Left hindlimb (tissue), 1 donor: Measurements from ENCODE around the gene NCOA3.

Experiments used
- DNase-seq: peaks from one replicate; pipeline ENCODE4 v3.0.0-alpha.2; 2018

NCOA3 gene

DNA sequence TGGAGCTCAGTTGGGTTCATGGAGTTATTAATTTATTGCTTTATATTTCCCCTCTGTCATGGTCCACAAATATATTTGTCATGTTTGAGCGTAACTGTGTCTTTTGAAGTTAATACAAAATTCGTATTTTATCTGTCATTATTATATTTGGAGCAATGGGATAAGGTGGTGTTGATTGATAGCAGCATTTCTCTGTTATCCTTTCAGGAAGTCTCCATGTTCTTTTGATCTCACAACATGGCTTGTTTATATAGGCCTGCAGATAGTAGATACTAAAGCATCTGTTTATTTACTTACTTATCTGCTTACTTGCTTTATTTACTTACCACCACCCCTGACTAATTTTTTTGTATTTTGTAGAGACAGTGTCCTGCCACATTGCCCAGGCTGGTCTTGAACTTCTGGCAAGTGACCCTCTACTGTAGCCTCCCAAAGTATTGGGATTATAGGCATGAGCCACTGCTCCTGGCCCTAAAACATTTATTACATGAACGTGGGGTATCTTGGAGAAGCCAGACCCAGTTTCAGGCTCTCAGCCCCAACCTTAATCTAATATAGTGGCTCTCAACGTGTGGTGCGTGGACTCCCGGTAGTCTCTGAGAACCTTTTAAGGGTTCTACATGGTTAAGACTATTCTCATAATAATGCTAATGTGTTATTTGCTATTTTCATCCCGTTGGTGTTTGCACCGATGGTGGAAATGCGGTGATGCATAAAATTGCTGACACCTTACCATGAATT lies 104.2 kb downstream of the NCOA3 start:
- no peak for DNase-seq

DNA sequence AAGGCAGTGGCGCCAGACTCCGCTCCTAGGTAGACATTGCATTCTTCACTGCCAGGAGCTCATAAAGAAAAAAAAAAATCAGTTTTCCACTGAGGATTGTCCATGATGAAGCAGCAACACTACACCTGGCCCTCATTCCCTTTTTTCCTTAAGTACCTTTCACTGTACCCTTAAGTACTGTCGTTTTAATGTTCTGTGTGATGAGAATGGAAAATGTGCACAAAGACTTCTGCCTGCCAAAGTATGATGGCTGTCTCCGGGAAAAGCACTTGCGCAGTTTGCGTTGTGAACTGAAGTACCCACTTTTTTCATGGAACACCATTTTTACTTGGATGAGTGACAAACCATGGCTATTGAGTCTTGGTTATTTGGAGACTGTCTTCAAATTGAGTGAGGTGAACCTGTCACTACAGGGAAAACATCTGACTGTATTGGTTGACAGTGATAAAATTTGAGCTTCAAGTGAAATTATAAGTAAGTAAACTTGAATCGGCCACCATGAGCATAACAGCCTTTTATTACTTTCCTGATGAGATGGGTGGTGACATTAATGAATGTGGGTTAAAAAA lies 104.8 kb downstream of the NCOA3 start:
- no peak for DNase-seq

DNA sequence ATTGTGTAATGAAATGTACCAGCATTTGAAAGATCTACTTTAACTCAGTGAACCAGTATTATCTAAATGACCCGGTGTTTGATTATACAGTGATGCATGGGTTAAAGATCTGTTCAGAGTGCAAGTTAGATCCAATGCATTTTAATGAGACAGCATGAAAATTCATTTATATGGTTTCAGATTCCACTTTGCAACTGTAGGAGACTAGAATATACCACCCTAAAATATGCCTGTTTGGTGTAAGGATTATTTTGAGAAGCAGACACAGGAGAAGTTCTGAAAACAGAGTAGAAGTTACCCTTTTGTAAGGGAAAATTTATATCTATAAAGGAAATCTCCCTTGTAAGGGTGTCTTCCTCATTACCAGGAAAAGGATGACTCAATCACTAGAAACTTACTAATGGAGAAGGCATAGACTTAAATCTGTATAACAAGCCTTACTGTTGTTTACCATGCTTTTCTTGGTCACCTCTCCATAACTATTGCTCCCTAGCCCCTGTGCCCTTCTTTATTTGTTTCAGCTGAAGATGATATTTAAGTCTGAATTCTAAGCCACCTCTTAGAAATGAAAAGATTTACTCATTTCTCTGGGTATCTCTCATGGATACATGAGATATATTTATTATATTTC lies 105.4 kb downstream of the NCOA3 start:
- DNase-seq, result no peak

DNA sequence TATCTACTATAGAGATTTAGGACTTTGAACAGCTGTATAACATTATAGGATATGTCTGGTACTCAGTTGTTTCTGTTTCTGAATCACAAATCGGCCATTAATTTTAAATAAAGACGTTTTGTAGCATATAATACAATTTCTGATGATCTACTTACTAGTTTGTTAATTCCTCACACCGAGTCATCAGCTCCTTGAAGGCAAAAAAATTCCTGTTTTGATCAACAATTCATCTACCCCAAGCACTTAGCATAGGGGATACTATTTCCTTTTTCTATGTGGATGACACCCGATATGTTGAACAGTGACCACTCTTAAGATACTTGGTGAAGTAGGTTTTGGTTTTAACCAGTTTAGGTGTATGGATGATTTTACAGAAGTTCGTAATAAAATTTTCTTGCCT lies 107.3 kb downstream of the NCOA3 start:
- no peak for DNase-seq

DNA sequence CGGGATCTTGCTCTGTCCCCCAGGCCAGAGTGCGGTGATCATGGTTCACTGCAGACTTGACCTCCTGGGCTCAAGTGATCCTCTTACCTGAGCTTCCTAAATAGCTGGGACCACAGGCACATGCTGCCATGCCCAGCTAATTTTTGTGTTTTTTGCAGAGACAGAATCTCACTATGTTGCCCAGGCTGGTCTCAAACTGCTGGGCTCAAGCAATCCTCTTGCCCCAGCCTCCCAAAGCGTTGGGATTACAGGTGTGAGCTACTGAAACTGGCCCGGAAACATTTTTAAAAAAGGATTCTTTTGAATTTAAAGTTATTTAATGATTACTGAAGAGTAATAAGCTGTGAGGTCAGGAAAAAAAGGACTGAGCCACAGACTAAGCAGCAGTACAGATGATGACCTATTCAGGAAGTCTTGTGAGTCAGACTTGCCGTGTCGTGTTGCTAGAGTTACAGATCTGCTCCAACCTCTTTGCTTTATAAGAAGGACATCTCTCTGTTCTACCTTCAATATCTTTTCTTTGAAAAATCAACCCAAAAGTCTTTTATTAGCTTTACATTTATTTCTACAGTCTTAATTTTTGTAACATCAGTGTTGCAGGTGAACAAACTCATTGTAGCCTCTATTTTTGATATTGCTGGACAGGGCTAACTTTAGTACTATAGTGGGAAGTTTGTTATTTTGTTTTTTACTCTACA lies 108.7 kb downstream of the NCOA3 start:
- no peak for DNase-seq

DNA sequence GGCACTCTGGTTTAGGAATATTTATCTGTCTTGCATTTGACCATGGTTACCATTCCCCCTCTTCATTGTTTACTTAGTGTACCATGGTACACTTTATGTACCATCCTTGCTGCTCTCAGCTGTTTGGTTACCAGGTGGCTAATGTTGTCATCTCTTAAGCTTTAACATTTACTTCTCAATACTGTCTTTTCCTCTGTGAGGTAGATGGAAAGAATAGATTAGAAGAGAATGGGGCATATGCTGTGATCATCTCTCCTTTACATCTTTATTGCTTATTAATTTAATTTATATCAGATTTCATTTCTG lies 109.2 kb downstream of the NCOA3 start:
- no peak for DNase-seq

DNA sequence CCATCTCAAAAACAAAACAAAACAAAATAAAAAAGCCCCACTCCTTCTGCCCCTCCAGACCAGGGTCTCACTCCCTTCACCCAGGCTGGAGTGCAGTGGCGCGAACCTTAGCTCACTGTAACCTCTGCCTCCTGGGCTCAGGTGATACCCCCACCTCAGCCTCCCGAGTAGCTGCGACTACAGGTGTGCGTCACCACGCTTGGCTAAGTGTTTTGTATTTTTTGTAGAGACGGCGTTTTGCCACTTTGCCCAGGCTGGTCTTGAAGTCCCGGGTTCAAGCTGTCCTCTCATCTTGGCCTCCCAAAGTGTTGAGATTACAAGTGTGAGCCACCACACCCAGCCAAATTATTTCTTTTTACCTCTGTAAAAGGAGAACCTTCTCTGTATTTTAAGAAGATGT lies 110.1 kb downstream of the NCOA3 start:
- no peak for DNase-seq

DNA sequence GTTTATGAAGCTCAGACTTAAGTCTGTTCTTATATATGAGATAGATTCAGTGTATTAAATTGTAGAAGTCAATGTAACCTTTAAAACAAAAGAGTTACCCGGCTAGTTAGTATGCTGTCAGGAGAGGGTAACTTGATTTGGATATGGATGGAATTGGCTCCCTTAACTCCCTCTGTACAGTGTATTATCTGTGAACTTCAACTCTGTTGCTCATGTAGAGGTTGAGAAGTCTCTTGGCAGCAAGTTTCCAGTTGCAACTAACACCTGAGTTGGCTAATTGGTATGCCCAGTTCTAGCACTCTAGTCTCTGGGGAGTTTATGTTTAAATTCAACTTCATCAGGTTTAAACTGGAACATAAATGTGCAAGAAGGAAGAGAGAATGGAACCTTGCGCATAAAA lies 111.0 kb downstream of the NCOA3 start:
- no peak for DNase-seq

DNA sequence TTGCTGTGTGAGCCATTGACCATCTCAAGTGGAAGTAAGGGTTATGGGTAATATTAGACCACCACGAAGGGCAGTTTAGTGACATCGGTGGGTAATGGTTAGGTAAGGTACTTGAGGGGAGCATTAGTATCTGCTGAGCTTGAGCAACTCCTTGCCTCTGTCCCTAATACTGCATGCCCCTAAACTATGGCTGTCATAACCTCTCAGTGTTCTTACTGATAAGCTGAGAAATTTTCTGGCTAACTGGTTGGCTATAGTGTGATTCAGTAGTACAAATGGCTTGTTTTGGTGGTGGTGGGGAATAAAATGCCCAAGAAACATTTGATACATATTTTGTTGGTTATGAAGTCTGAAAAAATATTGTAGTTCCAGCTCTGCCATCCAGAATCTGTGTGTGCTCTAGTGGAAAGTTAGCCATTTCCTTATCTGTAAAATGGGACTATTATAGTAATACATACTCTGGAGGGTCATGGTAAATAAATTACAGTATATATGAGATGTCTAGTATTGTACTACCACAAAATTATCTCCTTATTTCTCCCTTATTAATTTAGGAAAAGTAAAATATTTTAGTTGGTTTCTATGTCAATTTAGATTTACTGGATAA lies 113.1 kb downstream of the NCOA3 start:
- no peak for DNase-seq

DNA sequence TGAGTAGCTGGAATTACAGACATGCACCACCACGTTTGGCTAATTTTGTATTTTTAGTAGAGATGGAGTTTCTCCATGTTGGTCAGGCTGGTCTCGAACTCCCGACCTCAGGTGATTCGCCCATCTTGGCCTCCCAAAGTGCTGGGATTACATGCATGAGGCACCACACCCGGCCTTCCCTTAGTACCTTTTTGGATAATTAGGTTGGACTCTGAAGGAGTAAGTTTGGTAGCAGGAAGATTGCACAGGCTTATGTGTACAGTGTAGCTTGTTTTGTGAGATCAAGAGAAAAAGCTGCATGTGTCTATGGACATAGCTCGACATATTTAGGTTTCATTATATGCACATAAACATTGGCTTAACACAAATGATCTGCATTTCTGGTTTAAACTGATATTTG lies 116.8 kb downstream of the NCOA3 start:
- no peak for DNase-seq

DNA sequence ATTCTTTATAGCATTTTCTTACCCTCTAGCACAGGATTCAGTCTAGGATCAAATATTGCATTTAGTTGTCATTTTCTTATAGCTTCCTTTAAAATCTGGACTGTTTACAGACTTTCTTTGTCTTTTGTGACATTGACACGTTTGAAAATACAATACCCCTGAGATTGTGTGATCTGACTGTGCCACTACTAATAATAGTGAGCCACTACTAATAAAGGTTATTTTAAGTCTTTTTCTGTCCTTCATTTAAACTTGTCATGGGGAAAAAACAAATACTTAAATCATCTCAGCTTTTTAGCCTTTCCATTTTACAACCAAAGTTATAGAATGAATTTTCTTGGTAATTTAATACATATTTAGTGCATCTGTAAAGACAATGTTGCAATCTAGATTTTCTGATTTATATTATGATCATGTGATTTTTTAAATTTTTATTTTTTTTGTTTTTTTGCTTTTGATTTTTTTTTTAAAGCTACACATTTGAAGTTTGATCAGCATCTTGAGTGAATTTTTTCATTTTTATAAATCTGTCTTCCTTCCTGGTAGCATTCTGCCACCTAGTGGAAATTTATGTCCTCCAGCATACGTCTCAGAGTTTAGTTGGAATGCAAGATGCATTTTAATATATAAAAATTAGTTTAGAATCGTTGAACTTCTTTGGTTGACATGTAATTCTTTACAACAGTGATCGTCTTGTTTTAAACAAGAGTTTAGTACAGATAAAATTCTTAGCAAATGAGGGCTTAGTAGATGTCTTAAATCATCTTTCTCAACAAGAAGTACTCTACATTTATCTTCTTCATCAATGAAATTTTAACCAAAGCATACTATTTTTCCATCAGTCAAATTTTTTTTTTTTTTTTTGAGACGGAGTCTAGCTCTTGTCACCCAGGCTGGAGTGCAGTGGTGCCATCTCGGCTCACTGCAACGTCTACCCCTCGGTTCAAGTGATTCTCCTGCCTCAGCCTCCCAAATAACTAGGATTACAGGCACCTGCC lies 119.4 kb downstream of the NCOA3 start:
- DNase-seq, result no peak

DNA sequence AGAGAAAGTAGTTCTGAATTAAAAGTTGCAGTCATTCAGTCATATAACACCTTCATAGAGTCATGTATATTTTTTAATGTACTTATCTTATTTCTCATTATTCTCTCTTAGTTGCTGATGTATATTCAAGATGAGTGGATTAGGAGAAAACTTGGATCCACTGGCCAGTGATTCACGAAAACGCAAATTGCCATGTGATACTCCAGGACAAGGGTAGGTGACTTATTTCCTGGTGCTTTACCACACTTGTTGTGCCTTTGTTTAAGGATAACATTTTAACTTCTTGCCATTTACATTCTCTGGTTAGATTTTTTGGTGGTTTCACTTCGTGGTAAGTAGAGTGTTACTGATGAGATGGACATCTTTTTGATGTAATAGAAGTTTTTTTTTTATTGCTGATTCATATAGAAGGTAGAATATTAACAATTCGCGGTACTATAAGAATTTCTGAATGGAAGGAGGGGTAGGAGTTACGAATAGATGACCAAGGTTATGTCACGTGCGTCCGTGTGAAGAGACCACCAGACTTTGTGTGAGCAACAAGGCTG lies 120.5 kb downstream of the NCOA3 start:
- DNase-seq, result no peak

DNA sequence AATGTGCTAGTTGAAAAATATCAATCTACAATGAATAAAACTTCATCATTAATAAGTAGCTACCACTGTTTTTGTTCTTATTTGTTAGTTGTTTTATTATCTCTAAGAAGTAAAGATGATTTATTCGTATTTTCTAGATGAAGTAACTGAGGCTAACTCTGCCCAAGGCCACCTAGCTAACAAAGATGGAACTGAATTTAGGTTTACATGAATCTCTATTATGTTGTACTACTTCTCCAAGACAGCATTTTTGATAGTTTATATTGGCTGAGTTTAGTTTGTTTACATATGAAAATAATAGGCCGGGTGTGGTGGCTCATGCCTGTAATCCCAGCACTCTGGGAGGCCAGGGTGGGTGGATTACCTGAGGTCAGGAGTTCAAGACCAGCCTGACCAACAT lies 121.5 kb downstream of the NCOA3 start:
- no peak for DNase-seq

DNA sequence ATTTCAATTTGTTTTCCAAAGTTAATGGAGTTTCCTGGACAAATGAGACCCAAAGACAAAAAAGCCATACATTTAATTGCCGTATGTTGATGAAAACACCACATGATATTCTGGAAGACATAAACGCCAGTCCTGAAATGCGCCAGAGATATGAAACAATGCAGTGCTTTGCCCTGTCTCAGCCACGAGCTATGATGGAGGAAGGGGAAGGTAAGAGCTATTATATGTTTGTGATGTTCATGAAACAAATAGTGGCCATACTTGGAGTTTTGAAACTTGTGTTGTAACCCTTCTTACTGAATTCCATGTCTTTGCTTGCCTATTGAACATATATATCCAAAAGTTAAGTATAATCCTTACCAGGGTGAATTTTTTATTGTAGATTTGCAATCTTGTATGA lies 125.9 kb downstream of the NCOA3 start:
- no peak for DNase-seq

DNA sequence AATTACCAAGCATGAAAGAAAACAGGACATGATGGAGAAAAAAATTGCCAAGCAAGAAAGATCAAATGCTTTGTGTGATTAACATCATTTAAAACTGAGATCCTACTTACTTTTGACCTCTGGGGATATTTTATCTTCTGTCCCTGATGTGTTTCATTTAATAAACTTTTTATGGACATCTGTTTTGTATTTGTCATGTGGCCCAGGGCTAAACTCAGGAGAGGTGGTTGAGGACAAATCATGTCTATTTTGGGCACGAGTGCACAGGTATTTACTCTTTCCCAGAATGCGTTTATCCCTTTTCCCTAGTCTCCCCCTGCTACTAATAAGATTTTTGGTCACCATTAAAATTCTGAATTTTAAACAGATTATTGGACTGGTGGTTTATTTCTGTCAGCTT lies 128.2 kb downstream of the NCOA3 start:
- no peak for DNase-seq

DNA sequence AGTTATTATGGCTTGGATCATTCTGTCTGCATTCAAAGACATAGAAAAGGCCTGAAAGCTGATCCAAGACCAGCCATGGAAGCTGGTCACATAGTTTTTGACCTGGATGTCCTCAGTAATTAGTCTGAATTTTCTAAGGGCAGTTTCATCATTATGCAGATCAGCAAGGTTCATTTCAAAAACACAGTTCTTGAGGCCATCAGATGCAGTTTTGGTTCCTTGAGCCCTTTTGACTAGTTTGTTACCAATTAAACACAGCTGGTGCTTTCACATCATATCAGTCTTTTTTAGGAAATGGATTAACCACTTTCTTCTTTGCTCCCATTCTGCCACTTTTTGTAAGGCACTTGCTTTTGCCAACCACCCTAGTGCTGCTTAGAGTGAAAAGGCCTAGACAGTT lies 129.4 kb downstream of the NCOA3 start:
- DNase-seq, result no peak

DNA sequence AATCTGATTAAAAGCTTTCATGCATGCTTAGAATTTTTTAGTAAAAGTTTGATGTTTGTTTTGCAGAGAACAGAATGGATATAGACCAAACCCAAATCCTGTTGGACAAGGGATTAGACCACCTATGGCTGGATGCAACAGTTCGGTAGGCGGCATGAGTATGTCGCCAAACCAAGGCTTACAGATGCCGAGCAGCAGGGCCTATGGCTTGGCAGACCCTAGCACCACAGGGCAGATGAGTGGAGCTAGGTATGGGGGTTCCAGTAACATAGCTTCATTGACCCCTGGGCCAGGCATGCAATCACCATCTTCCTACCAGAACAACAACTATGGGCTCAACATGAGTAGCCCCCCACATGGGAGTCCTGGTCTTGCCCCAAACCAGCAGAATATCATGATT lies 133.6 kb downstream of the NCOA3 start:
- DNase-seq, result no peak

DNA sequence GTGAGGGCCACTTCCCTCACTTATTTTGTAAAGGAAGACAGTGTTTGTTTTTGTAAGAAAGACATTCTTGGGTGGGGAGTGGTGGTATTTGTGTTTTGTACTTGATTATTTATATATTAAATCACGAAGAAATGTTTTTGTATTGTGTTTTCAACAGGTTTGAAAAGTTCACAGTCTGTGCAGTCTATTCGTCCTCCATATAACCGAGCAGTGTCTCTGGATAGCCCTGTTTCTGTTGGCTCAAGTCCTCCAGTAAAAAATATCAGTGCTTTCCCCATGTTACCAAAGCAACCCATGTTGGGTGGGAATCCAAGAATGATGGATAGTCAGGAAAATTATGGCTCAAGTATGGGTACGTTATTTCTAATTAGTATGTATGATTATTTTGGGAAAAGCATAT lies 137.2 kb downstream of the NCOA3 start:
- no peak for DNase-seq

DNA sequence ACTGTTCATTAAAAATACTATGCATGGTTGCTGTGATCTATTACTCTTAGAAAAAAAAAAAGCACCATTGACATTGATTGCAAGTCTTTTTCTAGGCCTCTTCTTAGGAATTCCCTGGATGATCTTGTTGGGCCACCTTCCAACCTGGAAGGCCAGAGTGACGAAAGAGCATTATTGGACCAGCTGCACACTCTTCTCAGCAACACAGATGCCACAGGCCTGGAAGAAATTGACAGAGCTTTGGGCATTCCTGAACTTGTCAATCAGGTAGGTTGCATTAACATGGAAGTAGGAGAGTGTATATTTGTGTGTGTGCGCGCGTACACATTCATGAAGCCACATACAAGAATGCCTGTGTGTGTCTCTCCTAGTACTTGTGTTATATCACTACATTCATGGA lies 140.4 kb downstream of the NCOA3 start:
- no peak for DNase-seq

DNA sequence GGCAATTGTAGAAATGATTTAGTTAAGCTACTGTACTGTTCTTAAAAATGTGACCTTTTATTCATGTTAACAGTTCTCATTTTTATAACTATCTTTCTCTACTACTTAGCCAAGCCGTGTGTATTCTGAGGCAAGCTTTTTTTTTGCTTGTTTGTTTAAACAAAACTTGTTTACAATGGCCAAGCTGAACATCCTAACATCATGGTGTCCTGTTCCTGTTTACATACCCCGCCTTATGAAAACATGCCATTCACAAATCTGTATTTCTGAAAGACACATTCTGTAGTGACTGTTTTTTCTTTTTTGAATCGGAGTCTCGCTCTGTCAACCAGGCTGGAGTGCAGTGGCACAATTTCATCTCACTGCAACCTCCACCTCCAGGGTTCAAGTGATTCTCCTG lies 140.9 kb downstream of the NCOA3 start:
- no peak for DNase-seq

DNA sequence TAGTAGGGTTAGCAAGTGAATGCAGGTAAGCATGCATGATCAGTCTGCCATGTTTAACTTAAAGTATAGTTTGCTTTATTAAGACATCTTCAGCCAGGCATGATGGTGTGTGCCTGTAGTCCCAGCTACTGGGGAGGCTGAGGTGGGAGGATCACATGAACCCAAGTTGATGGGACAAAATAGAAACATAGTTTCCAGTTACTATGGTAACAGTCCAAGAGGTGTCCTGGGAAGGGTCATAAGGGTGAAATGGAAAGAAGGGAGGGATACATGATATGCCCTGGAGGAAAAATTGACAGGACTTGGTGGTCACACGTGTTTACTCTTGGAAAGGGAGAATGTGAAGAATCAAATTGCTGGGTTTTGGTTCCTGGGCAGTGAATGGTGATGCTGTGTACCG lies 143.9 kb downstream of the NCOA3 start:
- DNase-seq, result no peak

DNA sequence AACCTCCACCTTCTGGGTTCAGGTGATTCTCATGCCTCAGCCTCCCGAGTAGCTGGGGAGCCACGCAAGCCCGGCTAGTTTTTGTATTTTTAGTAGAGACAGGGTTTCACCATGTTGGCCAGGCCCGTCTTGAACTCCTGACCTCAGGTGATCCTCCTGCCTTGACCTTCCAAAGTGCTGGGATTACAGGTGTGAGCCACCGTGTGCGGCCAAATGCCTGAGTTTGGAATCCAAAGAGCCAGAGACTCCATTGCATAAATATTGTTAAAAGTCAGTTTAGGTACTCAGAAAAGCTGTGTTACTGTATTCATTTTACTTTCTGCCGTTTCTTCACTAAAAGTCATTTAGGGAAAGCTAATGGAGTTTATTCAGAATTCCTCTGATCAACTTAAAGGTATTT lies 146.3 kb downstream of the NCOA3 start:
- no peak for DNase-seq
